Measurements from ENCODE around the gene UBE2H.

Gene UBE2H

DNA sequence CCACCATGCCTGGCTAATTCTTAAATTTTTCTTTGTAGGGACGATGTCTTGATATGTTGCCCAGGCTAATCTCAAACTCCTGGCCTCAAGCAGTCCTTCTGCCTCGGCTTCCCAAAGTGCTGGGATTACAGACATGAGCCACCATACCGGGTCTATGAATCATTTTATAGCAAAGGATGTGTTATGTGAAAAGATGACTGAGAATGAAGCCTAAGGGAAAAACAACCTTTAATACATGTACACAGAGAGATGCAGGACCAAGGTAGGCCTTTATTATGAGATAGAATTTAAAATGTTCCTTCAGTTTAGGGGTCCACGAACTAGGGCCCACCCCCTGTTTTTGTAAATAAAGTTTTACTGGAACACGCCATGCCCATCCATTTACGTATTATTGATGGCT is 41.0 kb downstream of the UBE2H start:
- no peak overlapping the region for H3K4me3 ChIP-seq (ENCODE audit: low read depth, low read length)
- TF ChIP-seq, protein P1, sequence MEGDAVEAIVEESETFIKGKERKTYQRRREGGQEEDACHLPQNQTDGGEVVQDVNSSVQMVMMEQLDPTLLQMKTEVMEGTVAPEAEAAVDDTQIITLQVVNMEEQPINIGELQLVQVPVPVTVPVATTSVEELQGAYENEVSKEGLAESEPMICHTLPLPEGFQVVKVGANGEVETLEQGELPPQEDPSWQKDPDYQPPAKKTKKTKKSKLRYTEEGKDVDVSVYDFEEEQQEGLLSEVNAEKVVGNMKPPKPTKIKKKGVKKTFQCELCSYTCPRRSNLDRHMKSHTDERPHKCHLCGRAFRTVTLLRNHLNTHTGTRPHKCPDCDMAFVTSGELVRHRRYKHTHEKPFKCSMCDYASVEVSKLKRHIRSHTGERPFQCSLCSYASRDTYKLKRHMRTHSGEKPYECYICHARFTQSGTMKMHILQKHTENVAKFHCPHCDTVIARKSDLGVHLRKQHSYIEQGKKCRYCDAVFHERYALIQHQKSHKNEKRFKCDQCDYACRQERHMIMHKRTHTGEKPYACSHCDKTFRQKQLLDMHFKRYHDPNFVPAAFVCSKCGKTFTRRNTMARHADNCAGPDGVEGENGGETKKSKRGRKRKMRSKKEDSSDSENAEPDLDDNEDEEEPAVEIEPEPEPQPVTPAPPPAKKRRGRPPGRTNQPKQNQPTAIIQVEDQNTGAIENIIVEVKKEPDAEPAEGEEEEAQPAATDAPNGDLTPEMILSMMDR (IDR thresholded peaks at IDR 0.05; ENCODE audit: borderline replicate concordance, insufficient read depth, low read depth, low read length), result no peak

DNA sequence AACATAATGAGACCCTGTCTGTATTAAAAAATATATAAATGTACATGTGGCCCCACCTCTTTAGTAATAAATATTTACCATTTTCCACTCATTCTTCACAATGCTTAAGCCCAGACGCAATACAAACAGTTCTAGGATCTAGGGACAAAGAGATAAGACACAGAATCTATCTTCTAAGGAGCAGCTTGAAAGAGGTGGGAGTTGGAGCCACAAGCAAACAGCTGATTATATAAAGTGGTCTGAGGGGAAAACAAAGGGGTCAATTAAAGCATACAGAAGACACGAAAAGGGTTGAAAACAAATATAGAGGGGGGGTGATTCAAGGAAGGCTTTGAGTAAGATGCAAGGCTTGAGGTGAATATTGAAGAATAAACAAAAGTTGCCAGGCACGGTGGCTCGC is 43.1 kb downstream of the UBE2H start:
- TF ChIP-seq, protein P1 (IDR thresholded peaks at IDR 0.05; ENCODE audit: borderline replicate concordance, insufficient read depth, low read depth, low read length), result no peak
- H3K4me3 ChIP-seq (ENCODE audit: low read depth, low read length), result no peak overlapping the region

DNA sequence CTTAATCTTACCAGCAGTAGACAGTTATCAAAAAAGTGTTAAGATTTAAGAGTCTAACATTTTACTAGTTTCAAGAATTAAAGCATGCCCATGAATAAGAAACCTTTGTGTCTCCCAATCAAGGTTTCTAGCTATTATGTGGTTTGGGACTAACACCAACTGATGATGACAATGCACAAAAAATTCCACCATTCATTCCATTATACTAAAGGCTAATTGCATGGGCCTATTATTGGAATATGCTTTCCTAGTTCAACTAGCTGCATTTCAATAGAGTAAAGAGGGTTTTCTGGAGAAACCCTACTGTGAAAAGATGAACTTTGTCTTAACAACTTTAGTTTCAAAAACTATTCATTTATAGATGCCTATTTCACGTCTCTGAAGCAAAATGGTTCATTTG is 44.6 kb downstream of the UBE2H start:
- no peak overlapping the region for H3K4me3 ChIP-seq (ENCODE audit: low read depth, low read length)
- TF ChIP-seq, protein P1 (IDR thresholded peaks at IDR 0.05; ENCODE audit: borderline replicate concordance, insufficient read depth, low read depth, low read length), result no peak

DNA sequence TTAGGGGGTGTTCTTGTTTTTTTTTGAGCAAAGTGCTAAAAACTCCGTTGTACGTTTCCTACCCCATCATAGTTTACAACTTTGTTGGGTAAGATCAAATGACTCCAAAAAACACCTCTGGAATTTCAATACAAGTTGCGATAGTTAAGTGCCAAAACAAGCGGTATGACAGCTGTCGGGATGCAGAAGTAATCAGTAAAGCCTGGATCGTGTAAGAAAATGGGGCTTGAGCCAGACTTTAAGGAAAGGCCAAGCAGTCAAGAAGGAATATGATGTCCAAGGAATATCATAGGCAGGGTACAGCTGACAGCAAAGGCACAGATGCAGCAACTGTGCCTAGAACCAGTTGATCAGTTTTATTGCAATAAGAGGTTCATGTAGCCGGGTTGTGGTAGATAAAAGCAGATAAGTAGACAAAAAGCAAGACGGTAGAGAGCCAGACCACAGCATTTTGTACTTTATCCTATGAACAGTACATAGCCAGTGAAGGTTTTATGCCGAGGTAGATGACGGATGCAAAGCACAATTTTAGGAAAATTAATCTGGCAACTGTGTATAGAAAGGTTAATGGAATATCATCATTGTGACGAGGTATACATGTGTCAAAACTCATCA is 45.5 kb downstream of the UBE2H start:
- no peak overlapping the region for H3K4me3 ChIP-seq (ENCODE audit: low read depth, low read length)
- TF ChIP-seq, protein P1 (IDR thresholded peaks at IDR 0.05; ENCODE audit: borderline replicate concordance, insufficient read depth, low read depth, low read length), result no peak

DNA sequence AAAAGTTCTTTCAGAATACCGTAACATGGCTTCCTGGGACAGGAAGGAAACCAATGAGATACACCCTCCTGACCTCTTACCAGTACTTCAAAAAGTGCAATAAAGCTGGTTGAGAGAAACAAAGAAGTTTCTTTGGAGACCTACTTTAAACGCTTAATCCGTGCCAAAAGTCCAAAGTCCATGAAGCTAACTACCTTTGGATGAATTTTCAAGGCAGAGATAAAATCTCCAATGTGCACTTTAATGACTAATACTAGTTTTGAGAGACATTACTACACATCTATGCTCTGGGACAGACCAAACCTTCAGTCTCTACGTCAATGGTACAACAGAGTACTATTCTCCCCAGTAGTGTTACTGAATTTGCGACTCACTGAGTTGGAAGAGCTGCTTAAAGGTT is 46.1 kb downstream of the UBE2H start:
- H3K4me3 ChIP-seq (ENCODE audit: low read depth, low read length), result no peak overlapping the region
- TF ChIP-seq, protein P1 (IDR thresholded peaks at IDR 0.05; ENCODE audit: borderline replicate concordance, insufficient read depth, low read depth, low read length), result no peak

DNA sequence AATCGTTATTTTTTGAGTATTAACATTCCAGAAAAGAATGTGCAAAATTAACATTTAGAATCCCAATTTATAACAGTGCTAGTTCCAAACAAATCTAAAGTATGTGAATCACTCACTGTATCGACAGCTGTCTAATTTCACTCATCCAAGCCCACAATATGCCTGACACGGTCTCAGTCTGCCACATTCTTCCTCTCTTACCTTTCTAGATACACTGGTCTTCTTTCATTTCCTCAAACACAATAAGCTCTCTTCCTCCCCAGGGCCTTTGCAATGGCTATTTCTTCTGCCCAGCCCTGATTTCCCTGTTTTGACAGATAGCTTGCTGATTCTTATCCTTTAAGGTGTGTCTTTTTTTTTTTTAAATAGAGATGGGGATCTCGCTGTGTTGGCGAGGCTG is 48.8 kb downstream of the UBE2H start:
- no peak overlapping the region for H3K4me3 ChIP-seq (ENCODE audit: low read depth, low read length)
- TF ChIP-seq, protein P1 (IDR thresholded peaks at IDR 0.05; ENCODE audit: borderline replicate concordance, insufficient read depth, low read depth, low read length), result no peak

DNA sequence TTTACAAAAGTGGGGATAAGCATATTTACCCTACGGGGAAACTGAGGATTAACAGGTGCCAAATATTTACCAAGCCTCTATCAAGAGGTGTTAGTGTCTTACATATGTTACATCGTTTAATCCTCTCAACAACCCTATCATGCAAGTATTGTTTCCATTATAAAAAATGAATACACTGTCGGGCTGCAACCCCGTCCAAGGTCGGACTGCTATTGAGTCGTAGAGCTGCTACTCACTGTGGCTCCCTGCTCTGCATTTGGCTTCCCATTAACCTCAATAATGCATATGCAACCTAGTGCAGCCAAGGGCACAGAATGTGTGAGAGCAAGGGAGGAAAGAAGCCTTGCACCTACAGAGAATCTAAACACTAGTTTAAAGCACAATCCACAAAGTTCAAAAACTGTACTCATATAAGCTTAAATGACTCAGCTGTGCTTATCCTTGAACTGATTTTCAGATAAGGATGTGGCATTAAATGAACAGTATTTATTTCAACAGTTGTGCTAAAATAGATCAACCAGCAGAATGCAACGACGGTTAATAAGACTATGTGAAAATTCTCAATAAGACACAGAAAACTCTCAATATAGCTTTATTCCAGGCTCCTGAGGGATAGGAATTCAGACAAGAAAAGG is 49.9 kb downstream of the UBE2H start:
- H3K4me3 ChIP-seq (ENCODE audit: low read depth, low read length), result no peak overlapping the region
- TF ChIP-seq, protein P1 (IDR thresholded peaks at IDR 0.05; ENCODE audit: borderline replicate concordance, insufficient read depth, low read depth, low read length), result no peak
